Measurements from ENCODE around the gene RPL7A.

- TF ChIP-seq CTCF (IDR thresholded peaks at IDR 0.05; ENCODE audit: low read depth, low read length) (no peak), POLR2A (IDR thresholded peaks at IDR 0.05; ENCODE audit: extremely low read depth, insufficient read length) (no peak), MAX (IDR thresholded peaks at IDR 0.05; ENCODE audit: low read depth, low read length) (no peak), MYC (IDR thresholded peaks at IDR 0.05; ENCODE audit: low read depth, low read length) (no peak)
Measured at GRCh38 chr9:133370685-133371084, 22.7 kb downstream of the RPL7A start.
